ENCODE measurements around the gene ANKRD1.

The ANKRD1 gene

DNA sequence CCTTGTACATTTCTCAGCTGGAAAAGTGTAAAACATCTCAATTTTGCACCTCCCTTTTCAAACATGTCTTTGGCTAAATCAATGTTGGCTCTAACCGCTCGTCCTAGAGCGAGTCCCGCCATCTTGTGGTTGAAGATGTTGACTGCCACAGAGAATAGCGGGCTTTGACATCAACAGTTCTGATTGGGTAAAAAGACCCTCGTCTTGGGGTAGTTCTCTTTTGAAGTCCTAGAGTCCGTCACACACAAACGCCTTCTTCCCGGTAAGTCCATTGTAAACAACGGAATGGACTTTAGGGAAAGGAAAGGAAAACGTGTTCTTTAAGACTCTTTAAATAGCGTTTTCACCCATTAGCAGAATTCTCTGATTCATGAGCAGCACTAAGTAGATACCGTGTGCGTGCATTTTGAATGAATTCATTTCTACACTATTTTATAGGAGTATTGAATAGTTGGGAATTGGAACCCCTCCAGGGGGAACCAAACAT lies 49.6 kb downstream of the ANKRD1 start:
- no peak for TF ChIP-seq TOX (CRISPR knock-in tag; IDR thresholded peaks at IDR 0.05; ENCODE audit: borderline replicate concordance)
- no peak for TF ChIP-seq ZNF70 (CRISPR knock-in tag; IDR thresholded peaks at IDR 0.05)
- TF ChIP-seq PPARA (CRISPR knock-in tag; IDR thresholded peaks at IDR 0.05; ENCODE audit: borderline replicate concordance), result no peak
- TF ChIP-seq, protein P1, sequence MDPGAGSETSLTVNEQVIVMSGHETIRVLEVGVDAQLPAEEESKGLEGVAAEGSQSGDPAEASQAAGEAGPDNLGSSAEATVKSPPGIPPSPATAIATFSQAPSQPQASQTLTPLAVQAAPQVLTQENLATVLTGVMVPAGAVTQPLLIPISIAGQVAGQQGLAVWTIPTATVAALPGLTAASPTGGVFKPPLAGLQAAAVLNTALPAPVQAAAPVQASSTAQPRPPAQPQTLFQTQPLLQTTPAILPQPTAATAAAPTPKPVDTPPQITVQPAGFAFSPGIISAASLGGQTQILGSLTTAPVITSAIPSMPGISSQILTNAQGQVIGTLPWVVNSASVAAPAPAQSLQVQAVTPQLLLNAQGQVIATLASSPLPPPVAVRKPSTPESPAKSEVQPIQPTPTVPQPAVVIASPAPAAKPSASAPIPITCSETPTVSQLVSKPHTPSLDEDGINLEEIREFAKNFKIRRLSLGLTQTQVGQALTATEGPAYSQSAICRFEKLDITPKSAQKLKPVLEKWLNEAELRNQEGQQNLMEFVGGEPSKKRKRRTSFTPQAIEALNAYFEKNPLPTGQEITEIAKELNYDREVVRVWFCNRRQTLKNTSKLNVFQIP (CRISPR knock-in tag; IDR thresholded peaks at IDR 0.05; ENCODE audit: borderline replicate concordance, low read depth), result no peak
- no peak for TF ChIP-seq OSR1 (CRISPR knock-in tag; IDR thresholded peaks at IDR 0.05)
- TF ChIP-seq ZC3H10 (CRISPR knock-in tag; IDR thresholded peaks at IDR 0.05), result no peak
- TF ChIP-seq, protein P2, sequence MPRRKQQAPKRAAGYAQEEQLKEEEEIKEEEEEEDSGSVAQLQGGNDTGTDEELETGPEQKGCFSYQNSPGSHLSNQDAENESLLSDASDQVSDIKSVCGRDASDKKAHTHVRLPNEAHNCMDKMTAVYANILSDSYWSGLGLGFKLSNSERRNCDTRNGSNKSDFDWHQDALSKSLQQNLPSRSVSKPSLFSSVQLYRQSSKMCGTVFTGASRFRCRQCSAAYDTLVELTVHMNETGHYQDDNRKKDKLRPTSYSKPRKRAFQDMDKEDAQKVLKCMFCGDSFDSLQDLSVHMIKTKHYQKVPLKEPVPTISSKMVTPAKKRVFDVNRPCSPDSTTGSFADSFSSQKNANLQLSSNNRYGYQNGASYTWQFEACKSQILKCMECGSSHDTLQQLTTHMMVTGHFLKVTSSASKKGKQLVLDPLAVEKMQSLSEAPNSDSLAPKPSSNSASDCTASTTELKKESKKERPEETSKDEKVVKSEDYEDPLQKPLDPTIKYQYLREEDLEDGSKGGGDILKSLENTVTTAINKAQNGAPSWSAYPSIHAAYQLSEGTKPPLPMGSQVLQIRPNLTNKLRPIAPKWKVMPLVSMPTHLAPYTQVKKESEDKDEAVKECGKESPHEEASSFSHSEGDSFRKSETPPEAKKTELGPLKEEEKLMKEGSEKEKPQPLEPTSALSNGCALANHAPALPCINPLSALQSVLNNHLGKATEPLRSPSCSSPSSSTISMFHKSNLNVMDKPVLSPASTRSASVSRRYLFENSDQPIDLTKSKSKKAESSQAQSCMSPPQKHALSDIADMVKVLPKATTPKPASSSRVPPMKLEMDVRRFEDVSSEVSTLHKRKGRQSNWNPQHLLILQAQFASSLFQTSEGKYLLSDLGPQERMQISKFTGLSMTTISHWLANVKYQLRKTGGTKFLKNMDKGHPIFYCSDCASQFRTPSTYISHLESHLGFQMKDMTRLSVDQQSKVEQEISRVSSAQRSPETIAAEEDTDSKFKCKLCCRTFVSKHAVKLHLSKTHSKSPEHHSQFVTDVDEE (CRISPR knock-in tag; IDR thresholded peaks at IDR 0.05), result no peak
- no peak for TF ChIP-seq SNAI2 (CRISPR knock-in tag; IDR thresholded peaks at IDR 0.05)
- TF ChIP-seq ZFP3 (CRISPR knock-in tag; IDR thresholded peaks at IDR 0.05), result no peak
- no peak for TF ChIP-seq ZNF565 (CRISPR knock-in tag; conservative IDR thresholded peaks at IDR 0.05; ENCODE audit: low read depth)
- ATAC-seq, result peak; percentile 79

DNA sequence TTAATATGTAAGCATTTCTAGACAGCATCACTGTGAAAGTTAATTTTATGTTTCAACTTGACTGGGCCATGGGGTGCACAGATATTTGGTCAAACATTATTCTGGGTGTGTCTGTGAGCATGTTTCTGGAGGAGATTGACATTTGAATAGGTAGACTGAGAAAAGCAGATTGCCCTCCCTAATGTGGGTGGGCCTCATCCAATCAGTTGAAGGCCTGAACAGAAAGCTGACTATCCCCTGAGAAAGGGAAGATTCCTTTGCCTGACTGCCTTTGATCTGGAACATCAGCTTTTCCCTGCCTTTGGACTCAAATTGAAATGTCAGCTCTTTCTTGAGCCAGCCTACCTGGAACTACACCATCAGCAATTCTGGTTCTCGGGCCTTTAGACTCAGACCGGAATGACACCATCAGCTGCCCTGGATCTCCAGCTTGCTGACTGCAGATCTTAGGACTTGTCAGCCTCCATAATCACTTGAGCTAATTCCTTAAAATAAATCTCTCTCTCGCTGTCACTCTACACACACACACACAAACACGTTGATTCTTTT lies 54.8 kb downstream of the ANKRD1 start:
- no peak for TF ChIP-seq OSR1 (CRISPR knock-in tag; IDR thresholded peaks at IDR 0.05)
- no peak for TF ChIP-seq ZNF8 (CRISPR knock-in tag; IDR thresholded peaks at IDR 0.05)
- no peak for TF ChIP-seq TOX (CRISPR knock-in tag; IDR thresholded peaks at IDR 0.05; ENCODE audit: borderline replicate concordance)
- no peak for TF ChIP-seq ESRRG (CRISPR knock-in tag; IDR thresholded peaks at IDR 0.05)
- TF ChIP-seq, protein P3, sequence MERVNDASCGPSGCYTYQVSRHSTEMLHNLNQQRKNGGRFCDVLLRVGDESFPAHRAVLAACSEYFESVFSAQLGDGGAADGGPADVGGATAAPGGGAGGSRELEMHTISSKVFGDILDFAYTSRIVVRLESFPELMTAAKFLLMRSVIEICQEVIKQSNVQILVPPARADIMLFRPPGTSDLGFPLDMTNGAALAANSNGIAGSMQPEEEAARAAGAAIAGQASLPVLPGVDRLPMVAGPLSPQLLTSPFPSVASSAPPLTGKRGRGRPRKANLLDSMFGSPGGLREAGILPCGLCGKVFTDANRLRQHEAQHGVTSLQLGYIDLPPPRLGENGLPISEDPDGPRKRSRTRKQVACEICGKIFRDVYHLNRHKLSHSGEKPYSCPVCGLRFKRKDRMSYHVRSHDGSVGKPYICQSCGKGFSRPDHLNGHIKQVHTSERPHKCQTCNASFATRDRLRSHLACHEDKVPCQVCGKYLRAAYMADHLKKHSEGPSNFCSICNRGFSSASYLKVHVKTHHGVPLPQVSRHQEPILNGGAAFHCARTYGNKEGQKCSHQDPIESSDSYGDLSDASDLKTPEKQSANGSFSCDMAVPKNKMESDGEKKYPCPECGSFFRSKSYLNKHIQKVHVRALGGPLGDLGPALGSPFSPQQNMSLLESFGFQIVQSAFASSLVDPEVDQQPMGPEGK (CRISPR knock-in tag; IDR thresholded peaks at IDR 0.05; ENCODE audit: borderline replicate concordance), result no peak
- no peak for TF ChIP-seq ZFP3 (CRISPR knock-in tag; IDR thresholded peaks at IDR 0.05)
- no peak for TF ChIP-seq BACH2 (CRISPR knock-in tag; IDR thresholded peaks at IDR 0.05; ENCODE audit: borderline replicate concordance)
- no peak for TF ChIP-seq ZNF70 (CRISPR knock-in tag; IDR thresholded peaks at IDR 0.05)
- ATAC-seq, result no peak

DNA sequence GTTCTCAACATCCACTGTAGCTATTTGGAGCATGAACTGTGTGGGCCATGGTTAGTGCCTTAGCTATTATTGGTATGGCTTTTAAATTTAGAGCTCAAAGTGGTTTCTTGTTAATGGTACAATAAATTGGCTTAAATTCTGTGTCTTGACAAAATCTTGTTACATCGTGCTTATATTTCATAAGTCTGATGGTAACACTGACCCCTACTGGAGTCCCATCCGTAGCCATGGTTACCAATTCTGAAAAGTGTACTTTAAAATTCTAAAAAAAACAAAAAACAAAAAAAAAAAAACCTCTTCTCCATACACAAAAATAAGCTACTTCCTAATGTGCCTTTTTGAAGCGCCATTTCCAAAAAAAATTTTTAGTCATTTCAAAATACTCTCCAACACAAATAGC lies 55.5 kb downstream of the ANKRD1 start:
- peak; percentile 61; the same call in 2 of the 3 replicates for ATAC-seq
- TF ChIP-seq, protein P3 (CRISPR knock-in tag; IDR thresholded peaks at IDR 0.05; ENCODE audit: borderline replicate concordance), result no peak
- TF ChIP-seq ARNTL (CRISPR knock-in tag; IDR thresholded peaks at IDR 0.05; ENCODE audit: borderline replicate concordance, low read depth) (no peak), CSDC2 (CRISPR knock-in tag; IDR thresholded peaks at IDR 0.05) (no peak), ZFP30 (CRISPR knock-in tag; IDR thresholded peaks at IDR 0.05) (no peak), TOX (CRISPR knock-in tag; IDR thresholded peaks at IDR 0.05; ENCODE audit: borderline replicate concordance) (no peak), PPARA (CRISPR knock-in tag; IDR thresholded peaks at IDR 0.05; ENCODE audit: borderline replicate concordance) (no peak), ZC3H10 (CRISPR knock-in tag; IDR thresholded peaks at IDR 0.05) (no peak), BACH2 (CRISPR knock-in tag; IDR thresholded peaks at IDR 0.05; ENCODE audit: borderline replicate concordance) (no peak), TCF4 (CRISPR knock-in tag; IDR thresholded peaks at IDR 0.05; ENCODE audit: borderline replicate concordance) (no peak), ZNF8 (CRISPR knock-in tag; IDR thresholded peaks at IDR 0.05) (no peak), OSR1 (CRISPR knock-in tag; IDR thresholded peaks at IDR 0.05) (no peak), ZNF70 (CRISPR knock-in tag; IDR thresholded peaks at IDR 0.05) (no peak), ZNF565 (CRISPR knock-in tag; conservative IDR thresholded peaks at IDR 0.05; ENCODE audit: low read depth) (no peak)
- TF ChIP-seq, protein P2 (CRISPR knock-in tag; IDR thresholded peaks at IDR 0.05), result no peak
- TF ChIP-seq, protein P4, sequence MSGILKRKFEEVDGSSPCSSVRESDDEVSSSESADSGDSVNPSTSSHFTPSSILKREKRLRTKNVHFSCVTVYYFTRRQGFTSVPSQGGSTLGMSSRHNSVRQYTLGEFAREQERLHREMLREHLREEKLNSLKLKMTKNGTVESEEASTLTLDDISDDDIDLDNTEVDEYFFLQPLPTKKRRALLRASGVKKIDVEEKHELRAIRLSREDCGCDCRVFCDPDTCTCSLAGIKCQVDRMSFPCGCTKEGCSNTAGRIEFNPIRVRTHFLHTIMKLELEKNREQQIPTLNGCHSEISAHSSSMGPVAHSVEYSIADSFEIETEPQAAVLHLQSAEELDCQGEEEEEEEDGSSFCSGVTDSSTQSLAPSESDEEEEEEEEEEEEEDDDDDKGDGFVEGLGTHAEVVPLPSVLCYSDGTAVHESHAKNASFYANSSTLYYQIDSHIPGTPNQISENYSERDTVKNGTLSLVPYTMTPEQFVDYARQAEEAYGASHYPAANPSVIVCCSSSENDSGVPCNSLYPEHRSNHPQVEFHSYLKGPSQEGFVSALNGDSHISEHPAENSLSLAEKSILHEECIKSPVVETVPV (CRISPR knock-in tag; IDR thresholded peaks at IDR 0.05), result no peak
- TF ChIP-seq, protein P5, sequence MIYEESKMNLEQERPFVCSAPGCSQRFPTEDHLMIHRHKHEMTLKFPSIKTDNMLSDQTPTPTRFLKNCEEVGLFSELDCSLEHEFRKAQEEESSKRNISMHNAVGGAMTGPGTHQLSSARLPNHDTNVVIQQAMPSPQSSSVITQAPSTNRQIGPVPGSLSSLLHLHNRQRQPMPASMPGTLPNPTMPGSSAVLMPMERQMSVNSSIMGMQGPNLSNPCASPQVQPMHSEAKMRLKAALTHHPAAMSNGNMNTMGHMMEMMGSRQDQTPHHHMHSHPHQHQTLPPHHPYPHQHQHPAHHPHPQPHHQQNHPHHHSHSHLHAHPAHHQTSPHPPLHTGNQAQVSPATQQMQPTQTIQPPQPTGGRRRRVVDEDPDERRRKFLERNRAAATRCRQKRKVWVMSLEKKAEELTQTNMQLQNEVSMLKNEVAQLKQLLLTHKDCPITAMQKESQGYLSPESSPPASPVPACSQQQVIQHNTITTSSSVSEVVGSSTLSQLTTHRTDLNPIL (CRISPR knock-in tag; IDR thresholded peaks at IDR 0.05; ENCODE audit: low read depth), result no peak

Data from SK-N-SH treated with all-trans-retinoic acid at 6 μM for 48 hours (cell line).